Fibroblast of lung (primary cell): ENCODE measurements around the gene RTCA.

Source experiments
- CTCF ChIP-seq, 2 donors: IDR thresholded peaks in 1 of 2; conservative IDR thresholded peaks in 1 of 2; 1 replicate in 1 of 2; 2 replicates in 1 of 2; pipeline ENCODE4 v1.5.1; 2011 to 2012; ENCODE audit warnings: low read length in 2 of 2, control low read depth in 1 of 2, inconsistent platforms in 1 of 2, low read depth in 1 of 2, mild to moderate bottlenecking in 1 of 2
- EZH2 ChIP-seq: IDR thresholded peaks from 2 replicates; pipeline ENCODE4 v1.5.1; 2012; ENCODE audit warnings: low read length, control low read depth, mild to moderate bottlenecking; ENCODE audit errors: missing control alignments

GRCh38 chr1:100277866-100278265, 11.8 kb downstream of the RTCA start:
- TF ChIP-seq EZH2 = no peak
- TF ChIP-seq CTCF (conservative IDR thresholded peaks at IDR 0.05 in 1 of 2, IDR thresholded peaks at IDR 0.05 in 1 of 2; ENCODE audit: low read depth in 1 of 2, low read length in 2 of 2) = no peak
